ENCODE results near the gene SCRN1. TPM values are rescaled to one million over a fixed set of nuclear protein-coding genes. Genes with fewer than 3 reads are reported as not detected.

Gene SCRN1
- total and polyA plus RNA-seq, 2 experiments from 2014 or later = 15.2 to 66.7 TPM

- no peak for TF ChIP-seq CTCF (conservative IDR thresholded peaks at IDR 0.05; ENCODE audit: low read depth in 2 of 2)
- TF ChIP-seq JUNB (IDR thresholded peaks at IDR 0.05; ENCODE audit: unreplicated experiment) = no peak
Measured at GRCh38 chr7:29998489-29998888, 8.9 kb upstream of the SCRN1 start (continued).

- no peaks in the 10 kb centered on the region for H4K20me1 ChIP-seq (replicated peaks; ENCODE audit: insufficient read depth)
- H3K27me3 ChIP-seq (ENCODE audit: insufficient read depth) = peaks cover 3% of the 10 kb centered on the region; the same call in 1 of the 2 replicates
- no peak overlapping the region for H2AFZ ChIP-seq
- Mint-ChIP-seq H3K9me3 (peaks cover 43% of the 10 kb centered on the region), H3K36me3 (ENCODE audit: low read depth) (peaks cover 8% of the 10 kb centered on the region; the same call in 2 of the 3 replicates), H3K4me1 (peaks cover 9% of the 10 kb centered on the region), H3K27ac (no peak overlapping the region), H3K4me3 (no peak overlapping the region), H3K27me3 (ENCODE audit: insufficient read depth, low read depth, poor library complexity) (no peaks in the 10 kb centered on the region)
- no peak for TF ChIP-seq EZH2 (IDR thresholded peaks at IDR 0.05; ENCODE audit: low read depth, unreplicated experiment)
- TF ChIP-seq CTCF (conservative IDR thresholded peaks at IDR 0.05; ENCODE audit: low read depth in 2 of 2) = no peak
- TF ChIP-seq CREB1 (CRISPR knock-in tag; IDR thresholded peaks at IDR 0.05; ENCODE audit: low read depth) = no peak
- TF ChIP-seq JUNB (IDR thresholded peaks at IDR 0.05; ENCODE audit: unreplicated experiment) = no peak
- no peaks in the 10 kb centered on the region for H3K79me2 ChIP-seq (replicated peaks; ENCODE audit: insufficient read depth)
- H3K4me1 ChIP-seq (ENCODE audit: insufficient read depth) = no peaks in the 10 kb centered on the region
- H3K4me3 ChIP-seq = no peak overlapping the region
- H3K36me3 ChIP-seq (ENCODE audit: insufficient read depth) = no peaks in the 10 kb centered on the region; the same call in 1 of the 2 replicates
- DNase-seq (ENCODE audit: low spot score) (no peak), ATAC-seq (no peak)
- H3F3A ChIP-seq (replicated peaks; ENCODE audit: low read depth) = no peaks in the 10 kb centered on the region
- H3K9me2 ChIP-seq (ENCODE audit: insufficient read depth) = no peaks in the 10 kb centered on the region
- no peak overlapping the region for H3K4me2 ChIP-seq
- no peak overlapping the region for H3K27ac ChIP-seq (ENCODE audit: low read depth)
Measured at GRCh38 chr7:29996321-29996720, 6.7 kb upstream of the SCRN1 start.

- Mint-ChIP-seq H3K36me3 (ENCODE audit: low read depth) (peaks cover 8% of the 10 kb centered on the region; the same call in 2 of the 3 replicates), H3K27ac (no peak overlapping the region), H3K4me3 (no peak overlapping the region), H3K9me3 (peaks cover 43% of the 10 kb centered on the region), H3K4me1 (peaks cover 5% of the 10 kb centered on the region), H3K27me3 (ENCODE audit: insufficient read depth, low read depth, poor library complexity) (no peaks in the 10 kb centered on the region)
- Histone ChIP-seq H3K27me3 (ENCODE audit: insufficient read depth) (peaks cover 10% of the 10 kb centered on the region; the same call in 1 of the 2 replicates), H3K79me2 (replicated peaks; ENCODE audit: insufficient read depth) (no peaks in the 10 kb centered on the region), H3K4me3 (no peak overlapping the region), H3K4me1 (ENCODE audit: insufficient read depth) (no peaks in the 10 kb centered on the region; the same call in 1 of the 2 replicates), H3K9me2 (ENCODE audit: insufficient read depth) (no peaks in the 10 kb centered on the region), H2AFZ (no peak overlapping the region), H3K36me3 (ENCODE audit: insufficient read depth) (no peaks in the 10 kb centered on the region; the same call in 1 of the 2 replicates), H3K27ac (ENCODE audit: low read depth) (no peak overlapping the region), H3K4me2 (no peak overlapping the region), H3F3A (replicated peaks; ENCODE audit: low read depth) (0 out of 2 replicates have a peak, but pooled peaks cover 4% of the 10 kb centered on the region), H4K20me1 (replicated peaks; ENCODE audit: insufficient read depth) (no peaks in the 10 kb centered on the region)
- ATAC-seq (no peak), DNase-seq (ENCODE audit: low spot score) (no peak)
- TF ChIP-seq ETS1 (IDR thresholded peaks at IDR 0.05) (no peak), ZNF462 (CRISPR knock-in tag; IDR thresholded peaks at IDR 0.05) (no peak)
Measured at GRCh38 chr7:29995652-29996051, 6.1 kb upstream of the SCRN1 start.

All from GM23338 (cell line).